ENCODE measurements around the gene SERPINI2. TPM values are rescaled to one million over a fixed set of nuclear protein-coding genes. Genes with fewer than 3 reads are reported as not detected.

The SERPINI2 gene, protein sequence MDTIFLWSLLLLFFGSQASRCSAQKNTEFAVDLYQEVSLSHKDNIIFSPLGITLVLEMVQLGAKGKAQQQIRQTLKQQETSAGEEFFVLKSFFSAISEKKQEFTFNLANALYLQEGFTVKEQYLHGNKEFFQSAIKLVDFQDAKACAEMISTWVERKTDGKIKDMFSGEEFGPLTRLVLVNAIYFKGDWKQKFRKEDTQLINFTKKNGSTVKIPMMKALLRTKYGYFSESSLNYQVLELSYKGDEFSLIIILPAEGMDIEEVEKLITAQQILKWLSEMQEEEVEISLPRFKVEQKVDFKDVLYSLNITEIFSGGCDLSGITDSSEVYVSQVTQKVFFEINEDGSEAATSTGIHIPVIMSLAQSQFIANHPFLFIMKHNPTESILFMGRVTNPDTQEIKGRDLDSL
- polyA plus RNA-seq (2012; ENCODE audit: insufficient read depth, insufficient read length, low read depth), result 0.23 TPM

DNA sequence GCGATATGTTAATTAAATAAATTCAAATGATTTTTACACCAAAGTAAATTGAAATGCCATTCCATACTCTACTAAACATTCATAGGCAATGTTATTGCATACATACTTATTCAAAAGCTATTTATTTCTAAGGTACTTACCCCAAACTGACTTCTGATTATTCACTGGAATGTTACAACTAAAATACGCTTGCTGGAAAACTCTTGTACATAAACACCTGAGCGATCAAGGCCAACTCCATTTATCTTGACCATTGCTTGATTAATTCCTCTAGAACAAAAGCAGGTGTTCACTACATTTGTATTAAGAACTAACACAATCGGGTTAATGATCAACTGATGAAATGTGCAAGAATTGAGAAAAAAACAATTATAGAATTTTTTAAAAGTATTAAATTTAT is at the start of gene SERPINI2:
SERPINI2 (minus strand) TSS at position 180 of the 400 bp plus-strand sequence. CDS start 2,208 bp downstream, outside the sequence.
- Histone ChIP-seq H3K4me3 (ENCODE audit: low read depth, low read length) (no peak within 1 kb of the TSS), H3K36me3 (no peaks in the 10 kb centered on the region), H3K4me1 (no peaks in the 10 kb centered on the region), H3K9me3 (no peaks in the 10 kb centered on the region), H3K27me3 (no peaks in the 10 kb centered on the region)
- no peak for DNase-seq
- TF ChIP-seq, protein P1, sequence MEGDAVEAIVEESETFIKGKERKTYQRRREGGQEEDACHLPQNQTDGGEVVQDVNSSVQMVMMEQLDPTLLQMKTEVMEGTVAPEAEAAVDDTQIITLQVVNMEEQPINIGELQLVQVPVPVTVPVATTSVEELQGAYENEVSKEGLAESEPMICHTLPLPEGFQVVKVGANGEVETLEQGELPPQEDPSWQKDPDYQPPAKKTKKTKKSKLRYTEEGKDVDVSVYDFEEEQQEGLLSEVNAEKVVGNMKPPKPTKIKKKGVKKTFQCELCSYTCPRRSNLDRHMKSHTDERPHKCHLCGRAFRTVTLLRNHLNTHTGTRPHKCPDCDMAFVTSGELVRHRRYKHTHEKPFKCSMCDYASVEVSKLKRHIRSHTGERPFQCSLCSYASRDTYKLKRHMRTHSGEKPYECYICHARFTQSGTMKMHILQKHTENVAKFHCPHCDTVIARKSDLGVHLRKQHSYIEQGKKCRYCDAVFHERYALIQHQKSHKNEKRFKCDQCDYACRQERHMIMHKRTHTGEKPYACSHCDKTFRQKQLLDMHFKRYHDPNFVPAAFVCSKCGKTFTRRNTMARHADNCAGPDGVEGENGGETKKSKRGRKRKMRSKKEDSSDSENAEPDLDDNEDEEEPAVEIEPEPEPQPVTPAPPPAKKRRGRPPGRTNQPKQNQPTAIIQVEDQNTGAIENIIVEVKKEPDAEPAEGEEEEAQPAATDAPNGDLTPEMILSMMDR (IDR thresholded peaks at IDR 0.05; ENCODE audit: low read depth, low read length), result no peak

DNA sequence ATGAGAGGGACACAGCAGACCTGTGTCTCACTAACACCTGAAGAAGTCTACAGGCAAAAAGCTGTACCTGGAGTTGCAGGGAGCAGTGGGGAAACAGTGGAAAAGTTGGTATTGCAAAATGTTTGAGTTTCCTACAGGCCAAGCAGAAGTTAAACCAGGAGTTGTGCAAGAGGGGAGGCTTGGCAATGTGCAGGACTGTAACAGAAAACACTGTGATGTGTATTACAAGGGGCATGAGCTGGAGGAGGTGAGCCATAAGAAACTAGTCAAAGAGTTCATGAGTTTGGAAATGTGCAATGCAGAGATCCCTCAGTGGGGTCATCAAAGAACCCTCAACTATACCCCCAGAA is 47.1 kb upstream of the SERPINI2 start:
- no peak for DNase-seq
- Histone ChIP-seq H3K4me1 (no peaks in the 10 kb centered on the region), H3K27me3 (no peaks in the 10 kb centered on the region), H3K4me3 (ENCODE audit: low read depth, low read length) (no peak overlapping the region), H3K36me3 (no peaks in the 10 kb centered on the region), H3K9me3 (no peaks in the 10 kb centered on the region)
- TF ChIP-seq, protein P1 (IDR thresholded peaks at IDR 0.05; ENCODE audit: low read depth, low read length), result no peak

DNA sequence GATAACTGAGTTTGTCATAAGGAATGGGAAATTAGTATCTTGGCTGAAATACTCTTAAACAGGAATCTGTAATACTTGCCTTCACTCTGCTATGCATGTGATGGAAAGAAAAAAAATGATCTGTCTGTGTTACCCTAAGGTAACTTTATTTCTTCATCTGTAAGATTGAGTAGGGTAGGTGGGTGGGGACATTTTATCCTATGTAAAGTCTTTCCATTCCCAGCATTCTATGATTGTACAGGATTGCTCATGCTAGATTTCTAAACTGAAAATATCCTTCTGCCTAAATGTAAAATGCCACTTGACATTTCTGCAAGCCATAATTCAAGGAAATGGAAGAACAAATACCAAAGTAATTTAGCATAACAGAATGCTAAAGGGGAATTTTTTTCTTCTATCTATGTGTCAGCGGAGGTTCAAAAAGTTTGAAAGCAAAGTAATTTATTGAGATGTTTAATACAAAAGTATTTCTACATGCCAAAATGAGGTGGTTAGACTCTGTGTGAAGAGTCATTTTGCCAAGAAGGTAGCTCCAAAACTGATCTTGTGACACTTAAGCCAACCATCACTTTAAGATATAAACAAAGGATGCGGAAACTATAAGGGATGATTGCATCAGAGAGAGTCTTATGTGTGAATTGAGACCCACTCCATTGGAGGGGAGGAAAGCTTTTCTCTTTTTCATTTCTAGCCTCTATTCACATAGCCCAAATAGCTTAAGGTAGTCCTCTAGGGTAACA is 46.6 kb upstream of the SERPINI2 start:
- Histone ChIP-seq H3K4me1 (no peaks in the 10 kb centered on the region), H3K4me3 (ENCODE audit: low read depth, low read length) (no peak overlapping the region), H3K9me3 (no peaks in the 10 kb centered on the region), H3K27me3 (no peaks in the 10 kb centered on the region), H3K36me3 (no peaks in the 10 kb centered on the region)
- TF ChIP-seq, protein P1 (IDR thresholded peaks at IDR 0.05; ENCODE audit: low read depth, low read length), result no peak
- DNase-seq, result no peak

DNA sequence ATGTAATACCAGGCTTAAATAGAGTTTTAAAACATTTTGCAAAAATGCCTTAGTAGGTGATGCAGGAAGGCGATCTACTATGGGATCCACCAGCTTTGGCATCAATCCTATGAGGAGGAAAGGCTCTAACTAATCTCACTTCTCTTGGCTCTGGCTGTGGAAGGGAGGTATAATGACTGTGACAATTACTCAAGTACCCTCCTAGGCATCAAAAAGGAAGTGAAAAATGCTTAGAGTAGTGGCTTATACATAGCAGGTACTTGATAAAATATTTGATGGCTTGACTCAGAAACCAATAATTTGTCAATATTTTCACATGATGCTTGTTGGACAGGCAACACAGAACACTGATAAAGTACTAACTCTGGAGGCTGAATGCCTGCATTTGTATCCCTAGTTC is 34.1 kb upstream of the SERPINI2 start:
- Histone ChIP-seq H3K27me3 (no peaks in the 10 kb centered on the region), H3K4me3 (ENCODE audit: low read depth, low read length) (no peak overlapping the region), H3K9me3 (no peaks in the 10 kb centered on the region), H3K4me1 (no peaks in the 10 kb centered on the region), H3K36me3 (no peaks in the 10 kb centered on the region)
- TF ChIP-seq, protein P1 (IDR thresholded peaks at IDR 0.05; ENCODE audit: low read depth, low read length), result no peak
- DNase-seq, result no peak

DNA sequence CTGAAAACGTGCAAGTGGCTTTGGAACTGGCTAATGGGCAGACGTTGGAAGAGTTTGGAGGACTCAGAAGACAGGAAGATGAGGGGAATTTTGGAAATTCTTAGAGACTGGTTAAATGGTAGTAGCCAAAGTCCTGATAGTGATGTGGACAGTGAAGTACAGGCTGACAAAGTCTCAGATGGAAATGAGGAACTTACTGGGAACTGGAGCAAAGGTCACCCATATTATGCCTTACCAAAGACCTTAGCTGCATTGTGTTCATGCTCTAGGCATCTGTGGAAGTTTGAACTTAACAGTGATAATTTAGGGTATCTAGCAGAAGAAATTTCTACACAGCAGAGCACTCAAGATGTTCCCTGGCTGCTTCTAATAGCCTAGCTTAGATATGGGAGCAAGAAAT is 28.6 kb upstream of the SERPINI2 start:
- DNase-seq, result no peak
- Histone ChIP-seq H3K4me1 (no peaks in the 10 kb centered on the region), H3K27me3 (no peaks in the 10 kb centered on the region), H3K4me3 (ENCODE audit: low read depth, low read length) (no peak overlapping the region), H3K9me3 (no peaks in the 10 kb centered on the region), H3K36me3 (no peaks in the 10 kb centered on the region)
- TF ChIP-seq, protein P1 (IDR thresholded peaks at IDR 0.05; ENCODE audit: low read depth, low read length), result no peak

DNA sequence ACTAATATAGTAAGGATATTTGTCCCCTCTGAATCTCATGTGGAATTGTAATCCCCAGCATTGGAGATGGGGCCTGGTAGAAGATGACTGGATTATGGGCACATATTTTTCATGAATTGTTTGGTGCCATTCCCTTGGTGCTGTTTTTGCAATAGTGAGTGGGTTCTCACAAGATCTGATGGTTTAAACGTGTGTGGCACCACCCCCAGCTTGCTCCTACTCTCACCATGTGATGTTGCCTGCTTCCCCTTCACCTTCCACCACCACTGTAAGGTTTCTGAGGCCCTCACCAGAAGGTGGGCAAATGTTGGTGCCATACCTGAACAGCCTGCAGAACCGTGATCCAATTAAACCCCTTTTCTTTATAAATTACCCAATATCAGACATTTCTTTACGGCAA is 28.1 kb upstream of the SERPINI2 start:
- TF ChIP-seq, protein P1 (IDR thresholded peaks at IDR 0.05; ENCODE audit: low read depth, low read length), result no peak
- DNase-seq, result no peak
- no peak overlapping the region for H3K4me3 ChIP-seq (ENCODE audit: low read depth, low read length)
- no peaks in the 10 kb centered on the region for H3K9me3 ChIP-seq
- H3K27me3 ChIP-seq, result no peaks in the 10 kb centered on the region
- no peaks in the 10 kb centered on the region for H3K4me1 ChIP-seq
- no peaks in the 10 kb centered on the region for H3K36me3 ChIP-seq

Data from BE2C (cell line).